Mesendoderm (in vitro differentiated cells): Measurements from ENCODE around the gene HTRA2.
A peak's percentile ranks its signal among the peaks of the same experiment; 100 is the strongest.

ENCODE experiments used
- DNase-seq: peaks from one replicate; pipeline ENCODE4 v3.0.0; 2013
- H2AK5ac ChIP-seq: 2 replicates; pipeline ENCODE4 v1.6.1; 2013; ENCODE audit warnings: low read length, inconsistent platforms
- H2BK120ac ChIP-seq: 2 replicates; pipeline ENCODE4 v1.6.1; 2013; ENCODE audit warnings: low read depth, mild to moderate bottlenecking, low read length, moderate library complexity, mixed read lengths
- H2BK15ac ChIP-seq: replicated peaks from 2 replicates; pipeline ENCODE4 v1.6.1; 2013; ENCODE audit warnings: low read depth, mild to moderate bottlenecking, moderate library complexity
- H2BK5ac ChIP-seq: 2 replicates; pipeline ENCODE4 v1.6.1; 2013; ENCODE audit warnings: low read length, inconsistent platforms
- H3K18ac ChIP-seq: 2 replicates; pipeline ENCODE4 v1.6.1; 2013; ENCODE audit warnings: mild to moderate bottlenecking, low read length, mixed read lengths
- H3K23ac ChIP-seq: one replicate; pipeline ENCODE4 v1.6.1; 2013; ENCODE audit warnings: low read length
- H3K27ac ChIP-seq: 2 replicates; pipeline ENCODE4 v1.5.1; 2013; ENCODE audit warnings: low read depth, mild to moderate bottlenecking, inconsistent platforms, low read length, moderate library complexity
- H3K27me3 ChIP-seq: 2 replicates; pipeline ENCODE4 v1.6.1; 2013; ENCODE audit warnings: low read length, control low read depth, mild to moderate bottlenecking, inconsistent platforms; ENCODE audit not compliant: insufficient read depth, poor library complexity
- H3K36me3 ChIP-seq: 2 replicates; pipeline ENCODE4 v1.6.1; 2013; ENCODE audit warnings: low read length, inconsistent platforms; ENCODE audit not compliant: control insufficient read depth, insufficient read depth
- H3K4ac ChIP-seq: one replicate; pipeline ENCODE4 v1.6.1; 2013; ENCODE audit warnings: low read depth, mild to moderate bottlenecking, low read length, moderate library complexity
- H3K4me1 ChIP-seq: 2 replicates; pipeline ENCODE4 v1.6.1; 2013; ENCODE audit warnings: low read depth, low read length, inconsistent platforms; ENCODE audit not compliant: control insufficient read depth
- H3K4me2 ChIP-seq: 2 replicates; pipeline ENCODE4 v1.6.1; 2013; ENCODE audit warnings: low read length
- H3K4me3 ChIP-seq: 2 replicates; pipeline ENCODE4 v1.5.1; 2013; ENCODE audit warnings: mild to moderate bottlenecking, low read length
- H3K56ac ChIP-seq: one replicate; pipeline ENCODE4 v1.6.1; 2013; ENCODE audit warnings: low read length
- H3K79me1 ChIP-seq: 2 replicates; pipeline ENCODE4 v1.6.1; 2013; ENCODE audit warnings: low read length, inconsistent platforms
- H3K79me2 ChIP-seq: 2 replicates; pipeline ENCODE4 v1.6.1; 2013; ENCODE audit warnings: mild to moderate bottlenecking, low read length; ENCODE audit not compliant: control insufficient read depth, insufficient read depth
- H3K9ac ChIP-seq: 2 replicates; pipeline ENCODE4 v1.6.1; 2013; ENCODE audit warnings: low read length, inconsistent platforms
- H4K5ac ChIP-seq: one replicate; pipeline ENCODE4 v1.6.1; 2013; ENCODE audit warnings: low read length
- H4K8ac ChIP-seq: one replicate; pipeline ENCODE4 v1.6.1; 2013; ENCODE audit warnings: low read depth, mild to moderate bottlenecking, control low read depth, low read length, moderate library complexity
- WGBS: extraction: QIAGEN DNeasy Blood & Tissue Kit; methylation state at CpG from one replicate; pipeline ENCODE4 v1.1.7; 2013; ENCODE audit warnings: low lambda C conversion rate, missing lambda C conversion rate; ENCODE audit not compliant: insufficient coverage; ENCODE audit errors: extremely low coverage; 5-methylcytosine and 5-hydroxymethylcytosine counted together

Gene HTRA2

DNA sequence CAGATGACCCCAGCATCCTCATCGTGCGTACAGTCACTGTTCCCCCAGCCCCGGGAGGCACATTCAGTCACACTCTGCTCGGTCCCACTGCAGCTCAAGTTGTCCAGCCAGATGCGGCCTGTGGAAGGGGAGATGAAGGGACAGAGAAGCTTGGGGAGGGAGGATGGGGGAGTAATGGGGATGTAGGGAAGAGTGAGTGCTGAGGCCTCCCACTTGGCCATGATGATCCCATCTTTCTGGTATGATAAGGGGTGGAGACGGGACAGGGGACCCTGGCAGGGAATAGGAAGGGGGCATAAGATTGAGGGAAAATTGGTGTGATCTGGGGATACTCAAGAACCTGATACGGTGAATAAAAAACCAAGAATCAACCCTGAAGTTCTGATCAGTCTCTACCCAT lies 20.5 kb downstream of the HTRA2 start:
- peaks cover 39% of the 10 kb centered on the region for H3K27me3 ChIP-seq
- H3K56ac ChIP-seq, result peak overlapping the region; percentile 12
- H3K36me3 ChIP-seq, result no peaks in the 10 kb centered on the region
- no peak overlapping the region for H3K4me3 ChIP-seq
- no peak overlapping the region for H2BK5ac ChIP-seq
- DNase-seq, result no peak
- no peaks in the 10 kb centered on the region for H3K79me2 ChIP-seq
- H3K27ac ChIP-seq, result no peak overlapping the region
- H4K8ac ChIP-seq, result no peak overlapping the region
- H4K5ac ChIP-seq, result no peak overlapping the region
- H3K4ac ChIP-seq, result no peak overlapping the region
- no peak overlapping the region for H2BK15ac ChIP-seq
- no peak overlapping the region for H2BK120ac ChIP-seq
- H3K18ac ChIP-seq, result no peak overlapping the region
- H2AK5ac ChIP-seq, result no peak overlapping the region
- no peaks in the 10 kb centered on the region for H3K79me1 ChIP-seq
- H3K4me1 ChIP-seq, result peaks cover 4% of the 10 kb centered on the region
- no peak overlapping the region for H3K4me2 ChIP-seq
- no peak overlapping the region for H3K9ac ChIP-seq
- H3K23ac ChIP-seq, result no peak overlapping the region
- no CpG with 5 or more reads among the region's 7 CpGs for WGBS

DNA sequence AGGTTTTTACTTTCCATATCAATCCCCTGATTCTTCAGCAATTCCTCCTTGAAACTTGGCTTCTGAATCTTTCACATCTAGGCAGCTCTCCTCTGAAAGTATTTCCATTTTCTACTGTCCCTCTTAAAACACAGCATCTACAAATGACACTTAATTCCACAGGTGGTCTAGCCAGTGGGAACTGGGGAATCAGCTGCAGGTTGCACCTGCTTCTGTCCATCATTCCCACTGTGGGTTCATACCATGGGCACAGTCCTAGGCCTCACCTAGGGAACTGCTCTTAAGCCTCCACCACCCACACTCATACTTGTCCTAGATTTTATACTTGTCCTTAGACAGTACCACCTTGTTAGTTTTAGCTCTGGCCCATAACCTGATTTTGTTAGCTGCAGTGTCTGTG lies 21.8 kb downstream of the HTRA2 start:
- Histone ChIP-seq H3K27ac (no peak overlapping the region), H3K23ac (no peak overlapping the region), H3K36me3 (no peaks in the 10 kb centered on the region), H2BK15ac (no peak overlapping the region), H3K9ac (no peak overlapping the region), H3K4ac (no peak overlapping the region), H3K79me2 (no peaks in the 10 kb centered on the region), H4K8ac (no peak overlapping the region), H3K56ac (no peak overlapping the region), H3K79me1 (no peaks in the 10 kb centered on the region), H3K4me3 (no peak overlapping the region), H2AK5ac (no peak overlapping the region), H3K18ac (no peak overlapping the region), H3K4me2 (no peak overlapping the region), H3K27me3 (peaks cover 50% of the 10 kb centered on the region), H2BK5ac (no peak overlapping the region), H4K5ac (no peak overlapping the region), H2BK120ac (no peak overlapping the region), H3K4me1 (peaks cover 4% of the 10 kb centered on the region)
- no peak for DNase-seq

DNA sequence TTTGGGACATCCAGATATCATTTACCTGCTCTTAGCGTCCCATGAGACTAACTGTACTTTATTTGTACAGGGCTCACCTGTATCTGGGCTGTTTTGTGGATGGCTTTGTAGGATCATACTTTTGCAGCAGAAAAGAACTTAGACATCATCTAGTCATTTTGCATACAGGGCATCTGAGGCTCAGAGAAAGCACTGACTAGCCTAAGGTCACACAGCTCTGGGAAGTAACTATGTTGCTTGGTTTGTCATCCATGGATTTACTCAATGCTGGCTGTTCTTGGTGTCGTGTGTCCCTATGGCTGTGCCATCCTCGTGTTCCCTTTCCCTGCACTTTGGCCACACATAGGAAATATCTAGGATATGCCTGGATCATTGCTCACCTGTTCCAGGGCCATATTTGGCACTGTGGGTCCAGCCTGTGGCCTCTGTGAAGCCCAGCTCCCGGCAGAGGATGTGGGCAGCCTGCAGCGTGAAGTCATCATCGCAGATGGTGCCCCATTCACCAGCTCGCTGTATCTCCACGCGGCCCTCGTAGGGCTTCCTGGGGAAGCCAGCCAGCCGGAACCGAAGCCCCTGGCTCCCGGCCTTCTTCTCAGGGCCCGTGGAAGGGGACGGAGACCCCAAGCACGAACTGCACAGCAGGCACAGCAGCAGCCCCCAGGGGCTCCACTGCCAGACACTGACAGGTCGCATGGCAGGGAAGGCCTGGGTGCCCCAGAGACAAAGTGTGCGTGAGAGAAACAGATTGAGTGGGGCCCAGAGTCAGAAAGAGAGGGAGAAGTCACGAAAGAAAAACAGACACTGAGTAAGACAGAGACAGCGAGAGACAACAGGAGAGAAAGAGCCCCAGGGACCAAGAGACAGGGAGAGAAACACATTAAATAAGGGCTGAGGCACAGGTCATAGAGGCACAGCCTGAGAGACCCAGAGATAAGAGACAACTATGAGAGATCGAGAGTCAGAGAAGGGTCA lies 22.5 kb downstream of the HTRA2 start:
- DNase-seq, result no peak
- Histone ChIP-seq H3K4me1 (peaks cover 4% of the 10 kb centered on the region), H3K4me2 (no peak overlapping the region), H3K4me3 (no peak overlapping the region), H2AK5ac (no peak overlapping the region), H4K8ac (no peak overlapping the region), H3K79me2 (no peaks in the 10 kb centered on the region), H3K18ac (no peak overlapping the region), H4K5ac (no peak overlapping the region), H3K23ac (no peak overlapping the region), H3K36me3 (no peaks in the 10 kb centered on the region), H2BK15ac (no peak overlapping the region), H3K56ac (no peak overlapping the region), H3K27me3 (peaks cover 51% of the 10 kb centered on the region), H3K4ac (no peak overlapping the region), H3K79me1 (no peaks in the 10 kb centered on the region), H3K27ac (no peak overlapping the region), H2BK5ac (no peak overlapping the region), H3K9ac (no peak overlapping the region), H2BK120ac (no peak overlapping the region)
- WGBS, result no CpG with 5 or more reads among the region's 21 CpGs

DNA sequence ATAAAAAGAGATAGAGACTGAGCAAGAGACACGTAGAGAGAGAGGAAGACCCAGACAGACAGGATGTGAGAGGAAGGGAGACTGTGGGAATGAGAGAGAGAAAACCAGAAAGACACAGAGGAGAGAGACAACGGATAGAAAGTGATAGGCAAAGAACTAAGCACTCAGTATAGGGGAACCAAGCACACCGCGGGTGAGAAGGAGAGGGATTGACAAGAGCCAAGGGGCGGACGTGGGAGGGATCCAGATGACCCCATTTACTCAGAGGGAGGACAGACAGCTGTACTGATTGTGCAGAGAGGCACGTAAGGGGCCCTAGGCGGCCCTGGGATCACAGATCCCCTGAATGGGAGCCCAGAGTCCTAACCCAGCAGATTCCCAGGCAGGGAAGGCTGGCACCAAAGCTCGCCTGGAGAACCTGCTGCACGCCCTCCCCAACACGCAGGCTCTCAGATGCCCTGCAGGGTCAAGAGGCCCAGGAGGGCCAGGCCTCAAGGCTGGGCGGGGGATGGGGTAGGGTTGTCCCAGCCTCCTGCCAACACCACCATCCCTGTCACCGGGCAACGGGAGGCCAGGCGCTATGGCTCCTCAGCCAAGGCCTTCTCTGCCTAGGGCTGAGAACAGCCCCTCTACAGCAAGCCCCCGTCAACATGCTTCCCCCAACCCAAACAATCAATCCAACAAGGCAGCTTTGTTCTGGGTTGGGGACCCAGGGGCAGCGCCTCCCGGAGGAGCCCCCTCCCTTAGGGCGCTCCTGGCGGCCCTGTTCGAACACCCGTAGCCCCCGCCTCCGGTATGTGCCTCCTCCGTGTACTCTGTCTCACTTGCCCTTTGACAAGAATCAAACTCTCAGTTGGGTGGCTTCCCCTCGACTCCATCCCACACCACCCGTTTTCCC lies 23.4 kb downstream of the HTRA2 start:
- peak; percentile 51 for DNase-seq
- Histone ChIP-seq H3K9ac (peak overlapping the region; percentile 12), H3K27ac (no peak overlapping the region)

DNA sequence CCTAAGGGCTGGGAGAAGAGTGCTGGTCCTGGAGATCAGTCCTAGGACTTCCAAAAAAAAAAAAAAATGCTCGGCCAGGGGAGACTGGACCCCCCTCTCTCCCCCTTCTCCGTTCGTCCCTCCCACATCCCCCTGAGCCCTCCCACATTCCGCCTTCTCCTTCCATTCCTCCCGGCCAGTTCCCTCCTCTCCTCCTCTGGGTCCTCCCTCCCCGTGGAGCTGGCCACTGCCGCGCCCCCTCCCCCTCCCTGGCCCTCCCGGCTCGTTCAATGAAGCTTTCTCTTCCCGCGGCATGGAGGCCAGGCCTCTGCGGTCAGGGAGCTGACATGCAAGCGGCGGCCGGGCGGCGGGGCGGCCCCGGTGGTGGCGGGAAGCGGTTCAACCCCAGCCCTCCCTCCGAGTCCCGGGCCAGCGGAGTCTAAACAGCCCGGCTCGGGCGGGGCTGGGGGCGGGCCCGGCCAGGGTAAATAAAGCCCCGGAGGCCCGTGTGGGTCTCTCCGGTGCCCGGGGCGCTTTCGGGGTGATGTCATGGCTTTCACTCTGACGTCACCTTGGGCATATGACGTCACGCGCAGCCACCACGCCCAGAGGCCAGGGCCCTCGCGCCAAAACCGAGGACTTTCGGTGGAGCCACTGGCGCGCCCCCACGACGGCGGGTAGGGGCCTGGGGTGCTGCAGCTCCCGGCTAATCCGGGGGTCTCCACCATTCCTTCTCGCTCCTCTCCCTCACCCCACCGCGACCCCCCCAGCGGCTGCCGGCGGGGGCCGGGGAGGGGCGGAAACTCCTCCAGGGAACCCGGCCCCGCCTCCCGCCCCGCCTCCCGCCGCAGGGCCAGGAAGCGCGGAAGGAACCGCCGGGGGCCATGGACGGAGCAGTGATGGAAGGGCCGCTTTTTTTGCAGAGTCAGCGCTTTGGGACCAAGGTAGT lies 24.4 kb downstream of the HTRA2 start, which contains the start of the genes DOK1 and LOXL3:
Gene DOK1 (plus strand): TSS at position 829 of the 928 bp plus-strand sequence. CDS start 35 bp downstream, at position 864.
Gene LOXL3 (minus strand): TSS at position 51 of the 928 bp plus-strand sequence. CDS start 1,308 bp downstream, outside the sequence.
- peaks cover 42% of the 10 kb centered on the region for H3K27me3 ChIP-seq
- H2AK5ac ChIP-seq, result no peak within 1 kb of the TSS
- DNase-seq, result peak; percentile 92
- H2BK15ac ChIP-seq, result no peak within 1 kb of the TSS
- no peak within 1 kb of the TSS for H4K8ac ChIP-seq
- no peaks in the 10 kb centered on the region for H3K79me2 ChIP-seq
- H4K5ac ChIP-seq, result no peak within 1 kb of the TSS
- peaks cover 4% of the 10 kb centered on the region for H3K4me1 ChIP-seq
- no peak within 1 kb of the TSS for H3K27ac ChIP-seq
- H3K56ac ChIP-seq, result peak within 1 kb of the TSS; percentile 91
- no peak within 1 kb of the TSS for H3K4ac ChIP-seq
- no peaks in the 10 kb centered on the region for H3K79me1 ChIP-seq
- peak within 1 kb of the TSS; percentile 87 for H3K4me3 ChIP-seq
- H3K36me3 ChIP-seq, result no peaks in the 10 kb centered on the region
- no peak within 1 kb of the TSS for H2BK120ac ChIP-seq
- peak within 1 kb of the TSS; percentile 53 for H3K18ac ChIP-seq
- no CpG with 5 or more reads among the region's 73 CpGs for WGBS
- H3K9ac ChIP-seq, result peak within 1 kb of the TSS; percentile 82
- H3K23ac ChIP-seq, result peak within 1 kb of the TSS; percentile 80
- peak within 1 kb of the TSS; percentile 96 for H3K4me2 ChIP-seq
- H2BK5ac ChIP-seq, result no peak within 1 kb of the TSS

More for the DNA sequence above, 23.4 kb downstream of the HTRA2 start:
- Histone ChIP-seq H3K23ac (no peak overlapping the region), H4K8ac (no peak overlapping the region), H3K18ac (no peak overlapping the region), H3K56ac (peak overlapping the region; percentile 42), H3K4me3 (peak overlapping the region; percentile 2), H3K79me2 (no peaks in the 10 kb centered on the region), H2BK15ac (no peak overlapping the region), H3K79me1 (no peaks in the 10 kb centered on the region), H3K4me1 (peaks cover 4% of the 10 kb centered on the region), H3K27me3 (peaks cover 46% of the 10 kb centered on the region), H3K36me3 (no peaks in the 10 kb centered on the region), H2BK120ac (no peak overlapping the region), H3K4ac (no peak overlapping the region), H2AK5ac (no peak overlapping the region), H2BK5ac (no peak overlapping the region), H4K5ac (no peak overlapping the region), H3K4me2 (peak overlapping the region; percentile 30)
- no CpG with 5 or more reads among the region's 27 CpGs for WGBS
